NCI-H526 (cell line): ENCODE measurements around the gene MRPL32.

Source experiments
- DNase-seq, 2 experiments: peaks; one replicate each; lab custom pipeline; 2025; lab: John Stamatoyannopoulos, UW

The MRPL32 gene

GRCh38 chr7:42926204-42926603, 6.0 kb upstream of the MRPL32 start:
- DNase-seq, result no peak

GRCh38 chr7:42928754-42929153, 3.4 kb upstream of the MRPL32 start:
- DNase-seq, result no peak

- DNase-seq, result no peak
Measured at GRCh38 chr7:42929449-42929848, 2.7 kb upstream of the MRPL32 start.

- no peak for DNase-seq
Measured at GRCh38 chr7:42930889-42931288, 1.3 kb upstream of the MRPL32 start.

GRCh38 chr7:42931447-42931833, 736 bp upstream of the MRPL32 start:
- DNase-seq, result no peak

- DNase-seq, result peak; percentile 3 to 19
Measured at GRCh38 chr7:42932811-42933591, 825 bp downstream of the MRPL32 start.

GRCh38 chr7:42934291-42934690, 2.1 kb downstream of the MRPL32 start:
- no peak for DNase-seq

- no peak for DNase-seq
Measured at GRCh38 chr7:42935861-42936260, 3.7 kb downstream of the MRPL32 start.

GRCh38 chr7:42939457-42940240, 7.5 kb downstream of the MRPL32 start:
- no peak for DNase-seq

GRCh38 chr7:42940985-42941847, 9.0 kb downstream of the MRPL32 start:
- DNase-seq, result peak; percentile 29 to 80

- no peak for DNase-seq
Measured at GRCh38 chr7:42945821-42946626, 13.8 kb downstream of the MRPL32 start.

GRCh38 chr7:42946627-42946950, 14.4 kb downstream of the MRPL32 start:
- no peak for DNase-seq

GRCh38 chr7:42947521-42947920, 15.3 kb downstream of the MRPL32 start:
- DNase-seq, result no peak

GRCh38 chr7:42950417-42950816, 18.2 kb downstream of the MRPL32 start:
- no peak for DNase-seq

GRCh38 chr7:42952328-42952727, 20.2 kb downstream of the MRPL32 start:
- no peak for DNase-seq

- no peak for DNase-seq
Measured at GRCh38 chr7:42953994-42954393, 21.8 kb downstream of the MRPL32 start.

GRCh38 chr7:42956062-42956461, 23.9 kb downstream of the MRPL32 start:
- DNase-seq, result no peak

- no peak for DNase-seq
Measured at GRCh38 chr7:42959549-42959948, 27.4 kb downstream of the MRPL32 start.

- DNase-seq, result no peak
Measured at GRCh38 chr7:42960762-42961161, 28.6 kb downstream of the MRPL32 start.

GRCh38 chr7:42961170-42961569, 29.0 kb downstream of the MRPL32 start:
- no peak for DNase-seq

- no peak for DNase-seq
Measured at GRCh38 chr7:42964293-42964692, 32.1 kb downstream of the MRPL32 start.
